Measurements from ENCODE around the gene ACAA2.

DNA sequence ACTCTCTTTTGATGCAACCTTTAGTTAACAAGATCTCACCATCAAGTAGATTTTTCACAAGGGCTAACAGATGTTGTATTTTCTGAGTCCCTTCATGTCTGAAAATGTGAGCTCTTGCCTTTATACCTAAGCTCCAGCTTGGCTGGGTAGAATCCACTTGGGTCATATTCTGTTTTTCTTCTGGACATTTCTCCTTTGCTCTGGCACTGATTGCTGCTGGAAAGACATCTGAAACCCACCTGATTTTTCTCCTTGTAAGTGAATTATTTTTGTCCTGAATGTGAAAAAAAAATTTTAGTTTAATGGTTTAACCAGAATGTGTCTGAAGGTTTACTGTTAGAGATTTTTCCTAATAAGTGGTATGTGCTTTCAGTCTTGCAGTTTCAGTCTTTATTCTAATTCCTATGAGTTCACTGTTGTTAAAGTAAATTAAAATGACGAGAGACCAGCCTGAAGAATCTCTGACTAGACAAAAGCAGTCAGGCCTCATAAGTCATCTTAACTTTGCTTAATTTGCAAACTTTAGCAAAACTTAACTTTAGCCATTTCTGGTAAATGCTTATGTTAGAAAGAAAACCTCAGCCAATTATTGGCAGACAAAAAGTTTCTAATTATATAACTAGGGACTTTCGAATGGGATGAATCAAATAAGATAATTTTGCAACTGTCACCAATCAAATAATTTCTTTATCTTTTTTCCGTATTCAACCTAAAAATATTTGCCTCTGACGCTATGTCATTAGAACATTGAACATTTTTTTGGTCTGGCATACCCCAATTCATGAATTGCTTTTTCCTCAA is 70.8 kb downstream of the ACAA2 start:
- TF ChIP-seq, protein P1, sequence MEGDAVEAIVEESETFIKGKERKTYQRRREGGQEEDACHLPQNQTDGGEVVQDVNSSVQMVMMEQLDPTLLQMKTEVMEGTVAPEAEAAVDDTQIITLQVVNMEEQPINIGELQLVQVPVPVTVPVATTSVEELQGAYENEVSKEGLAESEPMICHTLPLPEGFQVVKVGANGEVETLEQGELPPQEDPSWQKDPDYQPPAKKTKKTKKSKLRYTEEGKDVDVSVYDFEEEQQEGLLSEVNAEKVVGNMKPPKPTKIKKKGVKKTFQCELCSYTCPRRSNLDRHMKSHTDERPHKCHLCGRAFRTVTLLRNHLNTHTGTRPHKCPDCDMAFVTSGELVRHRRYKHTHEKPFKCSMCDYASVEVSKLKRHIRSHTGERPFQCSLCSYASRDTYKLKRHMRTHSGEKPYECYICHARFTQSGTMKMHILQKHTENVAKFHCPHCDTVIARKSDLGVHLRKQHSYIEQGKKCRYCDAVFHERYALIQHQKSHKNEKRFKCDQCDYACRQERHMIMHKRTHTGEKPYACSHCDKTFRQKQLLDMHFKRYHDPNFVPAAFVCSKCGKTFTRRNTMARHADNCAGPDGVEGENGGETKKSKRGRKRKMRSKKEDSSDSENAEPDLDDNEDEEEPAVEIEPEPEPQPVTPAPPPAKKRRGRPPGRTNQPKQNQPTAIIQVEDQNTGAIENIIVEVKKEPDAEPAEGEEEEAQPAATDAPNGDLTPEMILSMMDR (IDR thresholded peaks at IDR 0.05): no peak
- no peak for TF ChIP-seq ZFX (IDR thresholded peaks at IDR 0.05; ENCODE audit: borderline replicate concordance)

All from 22Rv1 (cell line).